NOMO-1 (cell line): ENCODE measurements around the gene EMSY.
"Not testable (repeated sequence)": the region's sequence is repeated elsewhere in the genome, so short reads cannot be mapped to it uniquely, and the experiment has no call there.

ENCODE experiments used
- DNase-seq, 2 experiments: peaks; one replicate each; lab custom pipeline; 2025; ENCODE audit not compliant: unreplicated experiment in 2 of 2; lab: John Stamatoyannopoulos, UW

The EMSY gene

GRCh38 chr11:76591416-76591815, 146.6 kb downstream of the EMSY start:
- no peak for DNase-seq

- no peak for DNase-seq
Observed at GRCh38 chr11:76592025-76592914, 147.5 kb downstream of the EMSY start.

- DNase-seq: no peak
Observed at GRCh38 chr11:76592961-76593360, 148.1 kb downstream of the EMSY start.

DNA sequence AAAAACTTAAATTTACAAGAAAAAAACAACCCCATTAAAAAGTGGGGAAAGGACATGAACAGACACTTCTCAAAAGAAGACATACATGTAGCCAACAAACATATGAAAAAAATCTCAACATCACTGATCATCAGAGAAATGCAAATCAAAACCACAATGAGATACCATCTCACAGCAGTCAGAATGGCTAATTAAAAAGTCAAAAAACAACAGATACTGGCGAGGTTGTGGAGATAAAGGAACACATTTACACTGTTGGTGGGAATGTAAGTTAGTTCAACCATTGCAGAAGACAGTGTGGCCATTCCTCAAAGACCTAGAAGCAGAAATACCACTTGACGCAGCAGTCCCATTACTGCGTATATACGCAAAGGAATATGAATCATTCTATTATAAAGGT, 150.3 kb downstream of the EMSY start:
- DNase-seq: not testable (repeated sequence)

DNA sequence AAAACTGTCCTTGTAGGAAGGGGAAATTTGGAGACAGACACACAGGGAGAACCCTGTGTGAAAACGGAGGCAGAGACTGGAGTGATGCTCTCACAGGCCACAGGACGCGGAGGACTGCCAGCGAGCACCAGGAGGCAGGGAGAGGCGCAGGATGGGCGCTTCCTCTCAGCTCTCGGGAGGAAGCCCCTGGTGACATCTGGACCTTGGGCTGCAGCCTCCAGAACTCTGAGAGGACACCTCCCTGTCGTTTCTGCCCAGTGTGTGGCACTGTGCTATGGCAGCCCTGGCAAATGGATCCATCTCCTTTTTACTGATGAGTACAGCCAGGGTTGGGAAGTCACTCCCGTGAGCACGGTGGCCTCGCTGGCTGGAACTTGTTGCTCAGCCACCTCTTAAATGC, 151.8 kb downstream of the EMSY start:
- no peak for DNase-seq

- DNase-seq: no peak
Observed at GRCh38 chr11:76597533-76598425, 153.0 kb downstream of the EMSY start.

DNA sequence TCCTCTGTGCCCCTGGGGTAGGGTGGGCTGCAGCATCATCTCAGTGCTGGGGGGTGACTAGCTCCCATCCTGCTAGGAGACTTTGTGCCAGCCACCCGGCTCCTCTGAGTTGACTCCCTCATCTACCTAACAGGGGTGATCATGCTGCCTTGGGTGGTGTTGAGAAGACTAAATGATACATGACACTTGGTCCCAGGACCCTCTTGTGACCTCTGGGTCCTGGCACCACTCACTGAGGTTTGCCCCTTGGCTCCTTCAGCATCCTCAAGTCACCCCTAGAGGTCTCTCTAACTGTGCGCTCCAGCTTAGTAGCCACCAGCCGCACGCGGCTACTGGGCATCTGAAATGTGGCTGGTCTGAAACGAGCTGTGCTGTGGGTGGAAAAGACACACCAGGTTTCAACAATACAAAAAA, 153.6 kb downstream of the EMSY start:
- DNase-seq: peak; percentile 32 to 39

GRCh38 chr11:76599041-76600013, 154.5 kb downstream of the EMSY start:
- no peak for DNase-seq

GRCh38 chr11:76600124-76600655, 155.4 kb downstream of the EMSY start:
- DNase-seq: no peak

- DNase-seq: no peak
Observed at GRCh38 chr11:76601272-76601671, 156.5 kb downstream of the EMSY start.

- no peak for DNase-seq
Observed at GRCh38 chr11:76601724-76602123, 156.9 kb downstream of the EMSY start.

GRCh38 chr11:76602431-76602861, 157.6 kb downstream of the EMSY start:
- no peak for DNase-seq
